OCI-M2 (cell line): Measurements from ENCODE around the gene PAPPA2.

Experiments
- DNase-seq: peaks from one replicate; lab custom pipeline; 2025; ENCODE audit not compliant: unreplicated experiment; lab: John Stamatoyannopoulos, UW

Gene PAPPA2

GRCh38 chr1:176843352-176844297 is 380.6 kb downstream of the PAPPA2 start:
- DNase-seq: no peak

DNA sequence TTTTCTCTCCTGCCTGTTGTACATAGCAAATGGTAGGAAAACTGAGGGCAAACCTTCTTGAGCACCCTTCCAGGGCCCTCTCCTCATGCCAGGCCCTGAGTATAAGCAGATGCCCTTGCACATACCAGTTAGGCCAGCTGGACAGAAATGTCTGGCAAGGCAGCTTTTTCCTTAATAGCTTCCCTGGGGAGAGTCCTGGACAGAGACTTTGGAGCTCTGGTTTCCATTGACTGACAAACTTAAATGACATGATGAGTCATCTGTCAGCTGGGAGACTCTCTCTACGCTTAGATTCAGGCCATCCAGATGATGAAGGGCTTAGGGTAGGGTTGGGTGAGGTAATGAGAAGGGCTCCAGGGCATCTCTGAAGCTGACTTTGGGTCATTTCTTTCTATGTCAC is 384.1 kb downstream of the PAPPA2 start:
- DNase-seq: no peak

DNA sequence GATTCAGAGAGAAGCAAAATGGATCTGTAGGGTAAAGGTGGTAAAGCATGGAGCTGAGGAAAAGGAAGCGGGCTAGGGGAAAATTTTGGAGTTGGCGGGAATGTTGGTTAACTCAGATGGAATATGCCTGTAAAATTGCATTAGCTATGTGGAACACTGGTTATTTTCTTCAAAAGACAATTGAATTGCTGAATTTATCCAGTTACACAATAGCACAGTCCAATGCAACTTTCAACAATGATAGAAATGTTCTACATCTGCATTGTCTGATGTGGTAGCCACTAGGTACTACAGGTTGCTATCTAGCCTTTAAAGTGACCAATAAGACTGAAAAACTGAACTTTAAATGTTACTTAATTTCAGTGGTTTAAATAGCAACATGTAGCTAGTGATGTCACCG is 386.3 kb downstream of the PAPPA2 start:
- no peak for DNase-seq

GRCh38 chr1:176850871-176851270 is 387.9 kb downstream of the PAPPA2 start:
- DNase-seq: no peak

DNA sequence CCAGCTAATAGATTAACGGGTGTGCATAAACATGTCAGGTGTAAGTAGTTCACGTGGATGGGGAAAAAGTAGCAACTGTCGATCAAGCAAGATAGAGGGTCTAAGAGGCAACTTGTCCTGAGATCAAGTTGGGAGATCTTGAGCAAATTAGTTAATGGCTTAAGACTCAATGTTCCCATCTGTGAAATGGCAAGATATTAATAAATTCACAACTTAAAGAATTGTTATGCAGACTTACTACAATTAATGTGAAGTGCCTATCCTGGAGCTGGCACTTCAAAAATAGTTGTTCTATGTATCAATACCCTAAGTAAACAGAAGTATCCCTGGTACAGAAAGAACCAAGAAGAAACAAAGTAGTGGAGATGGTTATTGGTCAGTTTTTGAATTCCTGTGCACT is 389.1 kb downstream of the PAPPA2 start:
- no peak for DNase-seq

DNA sequence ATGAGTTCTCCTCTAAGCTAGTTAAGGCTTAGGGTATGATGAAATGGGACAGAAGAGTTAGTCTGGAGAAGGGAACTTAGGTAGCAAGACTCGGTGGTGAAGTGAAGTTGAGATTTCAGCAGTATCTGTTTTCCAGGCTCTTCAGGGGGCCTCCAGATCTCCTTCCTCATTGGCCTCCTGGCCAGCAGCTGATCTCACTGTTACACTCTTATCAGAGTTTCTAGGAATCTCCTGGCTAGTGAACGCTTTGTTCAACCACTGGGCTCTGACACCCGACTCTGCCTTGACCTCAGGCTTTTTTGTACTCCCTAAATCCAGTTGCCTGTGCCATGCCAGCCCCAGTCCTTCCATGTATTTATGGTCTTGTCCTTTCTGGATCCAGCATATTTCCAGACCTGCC is 390.5 kb downstream of the PAPPA2 start:
- DNase-seq: no peak

DNA sequence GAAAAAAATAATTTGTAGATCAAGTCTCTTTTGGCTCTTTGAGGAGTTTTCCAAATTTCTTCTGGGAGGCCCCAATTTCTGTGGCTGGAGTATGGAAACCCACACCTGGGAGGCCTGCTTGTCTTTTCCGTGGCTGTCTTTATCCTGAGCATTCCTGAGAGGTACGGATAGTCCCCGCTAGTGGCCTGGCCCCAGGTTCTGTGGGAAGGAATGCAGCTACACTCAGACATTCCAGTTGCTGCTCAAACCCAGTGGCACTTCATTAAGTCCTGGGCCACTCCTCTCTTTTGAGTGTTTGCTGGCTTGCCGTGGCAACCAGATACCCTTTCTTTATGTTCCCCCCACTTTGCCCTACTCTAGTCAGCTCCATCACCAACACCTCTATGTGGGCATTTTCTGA is 391.1 kb downstream of the PAPPA2 start:
- DNase-seq: no peak

DNA sequence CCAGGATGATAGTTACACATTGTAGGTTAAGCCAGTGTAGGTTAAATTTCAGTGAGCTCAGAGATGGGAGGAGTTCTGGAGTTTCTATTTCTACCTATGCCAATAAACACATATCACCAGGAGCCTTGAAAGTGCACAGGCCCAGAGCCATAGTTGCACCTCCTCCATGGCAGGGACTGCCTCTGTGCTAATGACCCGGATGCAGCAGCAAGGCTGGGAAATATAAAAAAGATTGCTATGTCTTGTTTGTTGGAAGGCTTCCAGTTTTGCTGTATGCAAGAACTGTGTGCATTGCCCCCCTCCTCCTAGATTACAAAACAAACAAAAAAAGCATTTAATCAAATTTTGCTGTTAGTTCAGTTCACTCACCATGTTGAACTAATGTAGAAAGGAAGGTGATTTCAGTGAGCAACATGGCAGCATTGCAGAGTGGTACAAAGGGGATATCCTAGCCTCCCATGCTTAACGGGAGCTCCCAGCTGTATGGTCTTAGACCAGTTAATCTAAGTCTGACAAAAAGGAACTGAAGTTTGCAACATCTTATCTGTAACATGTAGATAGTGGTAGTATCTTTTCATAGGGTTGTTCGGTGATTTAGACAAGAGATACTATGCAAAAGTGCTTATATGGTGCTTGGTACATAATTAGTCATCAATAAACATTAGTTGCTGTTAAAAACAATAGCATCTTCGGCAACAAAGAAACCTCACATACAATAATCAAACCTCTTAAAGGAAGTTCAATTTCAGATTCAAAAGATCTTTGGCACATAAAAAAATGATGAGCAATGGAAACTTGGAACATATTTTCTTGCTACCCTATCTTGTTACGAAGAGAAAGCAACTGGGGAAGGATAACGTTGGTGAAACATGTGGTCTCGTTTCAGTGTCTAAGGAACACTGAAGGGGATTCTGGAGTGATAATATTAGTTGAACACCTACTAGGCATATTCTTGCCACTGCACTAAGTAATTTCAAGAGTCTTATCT is 392.1 kb downstream of the PAPPA2 start:
- no peak for DNase-seq

DNA sequence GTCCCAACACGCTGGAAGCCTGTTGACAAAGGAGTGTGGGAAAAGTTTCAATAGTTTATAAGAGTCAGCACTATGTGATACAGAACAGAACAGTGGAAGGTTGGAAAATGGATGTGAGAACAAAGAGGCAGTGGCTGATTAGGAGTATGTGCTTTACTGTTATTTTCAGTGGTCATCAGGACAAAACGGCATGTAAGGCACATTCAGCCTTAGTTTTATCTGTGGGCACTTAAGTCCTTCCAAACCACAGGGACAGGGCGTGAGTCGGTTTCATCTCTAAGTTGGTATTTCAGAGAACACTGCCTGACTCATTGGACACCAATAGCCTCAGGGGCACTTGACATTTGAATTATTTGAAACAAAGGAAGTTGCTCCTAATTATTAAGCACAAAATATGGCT is 394.7 kb downstream of the PAPPA2 start:
- DNase-seq: no peak

DNA sequence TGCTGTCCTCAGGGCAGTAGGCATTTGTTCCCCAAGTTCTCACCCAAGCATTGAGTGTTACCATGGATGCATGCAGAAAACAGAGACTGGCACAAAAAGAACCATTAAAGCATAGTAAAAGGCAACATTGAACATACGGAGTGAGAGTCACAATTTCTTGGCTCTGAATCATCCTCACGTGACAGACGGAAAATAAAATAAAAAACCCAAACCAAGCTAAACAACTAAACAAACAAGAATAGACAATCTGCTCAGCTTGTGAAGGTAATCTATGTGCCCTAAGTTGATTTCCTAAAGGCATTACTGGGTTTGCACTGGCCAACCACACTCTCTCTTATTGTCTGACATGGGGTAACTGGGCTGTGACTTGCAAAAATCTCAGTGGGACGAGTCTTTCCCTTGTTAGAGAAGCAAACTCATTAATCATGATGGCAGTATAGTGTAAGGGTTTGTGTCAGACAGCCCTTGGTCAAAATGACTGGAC is 395.5 kb downstream of the PAPPA2 start:
- DNase-seq: no peak

DNA sequence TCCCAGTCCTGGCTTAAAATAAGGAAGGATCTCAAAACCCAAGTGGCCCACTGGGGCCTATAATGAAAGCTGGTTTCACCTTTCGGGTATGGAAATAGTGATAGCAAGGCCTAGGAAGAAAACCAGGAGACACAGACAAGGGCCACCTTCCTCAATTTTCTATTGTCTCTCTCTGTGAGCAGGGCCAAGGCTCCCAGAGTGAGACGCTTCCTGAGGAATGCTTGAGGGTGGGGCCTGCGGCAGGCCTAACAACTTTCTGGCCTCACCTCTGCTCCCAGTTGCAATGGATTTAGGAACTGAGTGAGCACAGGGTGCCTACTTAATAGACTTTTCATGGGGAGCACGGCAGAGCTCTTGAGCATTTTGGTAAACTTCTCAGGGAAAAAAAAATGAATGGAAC is 400.6 kb downstream of the PAPPA2 start:
- no peak for DNase-seq

GRCh38 chr1:176864211-176864610 is 401.2 kb downstream of the PAPPA2 start:
- DNase-seq: no peak

DNA sequence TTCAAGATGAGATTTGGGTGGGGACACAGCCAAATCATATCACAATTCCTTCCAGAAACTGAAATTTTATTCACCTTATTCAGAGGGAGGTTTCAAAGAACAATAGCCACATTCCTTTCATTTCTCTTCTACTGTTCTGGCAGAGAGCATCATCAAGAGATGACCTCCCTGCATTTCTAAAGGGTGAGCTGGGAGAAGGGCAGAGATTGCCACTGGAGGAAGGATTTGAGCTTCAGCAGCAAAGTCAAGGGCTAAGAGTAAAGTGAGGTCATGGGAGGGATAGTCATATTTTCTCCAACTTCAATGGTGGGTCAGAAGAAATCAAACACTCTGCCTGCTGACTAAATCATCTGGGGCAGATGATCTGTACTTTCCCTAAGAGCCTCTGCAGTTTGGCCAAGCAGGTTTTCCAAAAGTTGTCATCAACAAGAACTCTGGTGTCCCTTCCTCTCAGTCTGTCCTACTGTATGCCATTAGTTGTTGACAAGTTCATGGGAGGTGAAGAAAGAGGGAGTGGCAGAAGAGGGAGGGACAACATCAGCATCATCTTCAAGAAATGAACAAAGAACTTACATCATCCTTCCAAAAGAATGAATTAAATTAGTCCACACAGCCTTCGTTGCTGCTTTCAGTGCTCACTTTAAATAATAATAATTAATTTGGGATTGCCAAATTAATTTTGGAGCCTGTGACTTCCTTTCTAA is 403.2 kb downstream of the PAPPA2 start:
- DNase-seq: no peak

DNA sequence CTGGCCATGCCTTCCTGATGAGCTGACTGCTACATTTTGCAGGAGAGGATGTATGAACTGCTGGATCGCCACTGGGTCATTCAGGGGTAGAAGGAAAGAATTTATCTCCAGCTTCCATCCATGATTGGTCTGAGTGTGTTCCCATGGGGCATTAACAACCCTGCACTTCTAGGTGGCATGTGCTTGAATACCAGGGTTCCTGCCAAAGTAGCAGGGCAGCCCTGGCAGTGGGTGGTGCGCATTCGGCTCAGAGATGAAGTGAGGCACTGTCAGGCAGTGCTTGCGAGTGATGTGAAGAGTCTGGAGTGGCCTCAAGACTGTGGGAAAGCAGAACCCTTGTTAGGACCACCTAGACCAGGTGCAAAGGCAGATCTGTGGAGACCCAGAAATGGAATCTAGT is 406.6 kb downstream of the PAPPA2 start:
- DNase-seq: no peak

DNA sequence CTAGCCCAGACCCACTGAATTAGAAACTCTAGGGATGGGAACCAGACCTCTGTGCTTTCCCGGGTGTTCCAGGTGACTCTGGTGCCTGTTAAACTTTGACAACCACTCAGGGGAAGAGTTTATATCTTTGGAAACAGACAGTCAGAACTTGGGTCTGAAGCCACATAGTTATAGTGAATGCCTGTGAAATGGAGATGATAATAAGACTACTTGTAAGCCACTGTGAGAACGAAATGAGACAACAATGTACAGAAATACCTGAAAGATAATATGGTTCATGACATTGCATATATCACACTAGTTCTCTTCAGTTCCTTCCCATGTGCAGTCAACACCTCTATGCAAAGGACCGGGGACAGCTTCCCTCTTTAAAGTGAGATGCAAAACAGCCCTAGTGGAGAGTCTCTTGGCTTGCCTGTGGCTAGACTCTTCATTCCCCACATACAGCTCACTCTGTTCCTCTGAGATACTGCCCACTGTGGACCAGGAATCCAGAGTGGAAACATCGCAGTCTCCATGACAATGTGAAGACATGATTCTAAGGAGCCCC is 414.1 kb downstream of the PAPPA2 start:
- DNase-seq: no peak

- DNase-seq: no peak
These were observed 414.6 kb downstream of the PAPPA2 start for GRCh38 chr1:176877557-176877956.

GRCh38 chr1:176878750-176879536 is 416.0 kb downstream of the PAPPA2 start:
- DNase-seq: no peak

GRCh38 chr1:176879784-176880620 is 417.0 kb downstream of the PAPPA2 start:
- DNase-seq: no peak
